GM21723 (cell line): ENCODE data around the gene RTP2.
"Not testable (repeated sequence)": the region's sequence is repeated elsewhere in the genome, so short reads cannot be mapped to it uniquely, and the experiment has no call there.

Experiments used
- ATAC-seq: cut with Tn5 transposase; IDR thresholded peaks from one replicate; pipeline ENCODE4 v1.9.1; 2021; ENCODE audit warnings: mild to moderate bottlenecking, moderate library complexity; ENCODE audit not compliant: unreplicated experiment

RTP2 gene

DNA sequence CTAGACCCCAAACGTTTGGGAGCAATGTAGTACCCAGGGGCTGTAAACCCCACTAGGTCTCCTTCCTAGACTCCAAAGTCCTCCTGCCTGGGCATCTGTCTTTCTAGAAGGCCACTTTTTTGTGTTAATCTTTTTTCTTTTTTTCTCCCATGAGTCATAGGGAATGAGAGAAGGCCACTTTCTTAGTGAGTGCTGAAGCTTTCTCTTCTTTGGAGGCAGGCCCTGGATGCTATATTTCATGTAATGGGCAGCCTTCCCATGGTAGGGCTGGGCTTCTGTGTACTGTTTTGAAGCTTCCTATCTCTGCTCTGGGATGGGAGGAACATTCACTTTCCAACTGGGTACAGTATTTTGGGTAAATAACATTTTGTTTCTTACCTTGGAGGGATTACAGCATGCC lies 15.2 kb upstream of the RTP2 start:
- no peak for ATAC-seq

DNA sequence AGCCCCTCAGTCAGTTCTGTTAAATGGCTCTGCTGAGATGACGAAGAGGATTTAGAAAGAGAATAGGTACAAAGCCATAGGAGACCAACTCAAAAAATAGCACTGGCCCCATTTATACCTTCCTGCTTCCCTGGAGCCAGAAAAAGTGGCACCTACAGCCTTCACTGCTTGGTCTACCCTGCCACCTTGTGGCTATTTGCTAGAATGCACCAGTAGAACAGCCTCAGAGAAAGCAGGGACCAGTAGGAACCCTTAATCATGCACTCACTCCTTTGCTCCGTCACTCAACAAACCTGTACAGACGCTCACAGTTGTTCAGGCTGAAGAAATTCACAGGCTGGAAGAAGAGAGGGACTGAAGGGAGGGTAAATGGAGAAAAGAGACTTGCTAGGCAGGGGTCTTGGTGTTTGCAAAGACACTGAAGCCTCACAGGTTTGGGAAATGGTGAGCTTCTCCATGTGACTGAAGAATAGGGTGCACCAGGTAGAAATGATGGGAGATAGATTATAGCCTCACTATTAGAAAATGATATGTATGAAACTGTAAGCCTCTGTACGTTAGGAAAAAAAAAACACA lies 12.1 kb upstream of the RTP2 start:
- peak; percentile 93 for ATAC-seq

DNA sequence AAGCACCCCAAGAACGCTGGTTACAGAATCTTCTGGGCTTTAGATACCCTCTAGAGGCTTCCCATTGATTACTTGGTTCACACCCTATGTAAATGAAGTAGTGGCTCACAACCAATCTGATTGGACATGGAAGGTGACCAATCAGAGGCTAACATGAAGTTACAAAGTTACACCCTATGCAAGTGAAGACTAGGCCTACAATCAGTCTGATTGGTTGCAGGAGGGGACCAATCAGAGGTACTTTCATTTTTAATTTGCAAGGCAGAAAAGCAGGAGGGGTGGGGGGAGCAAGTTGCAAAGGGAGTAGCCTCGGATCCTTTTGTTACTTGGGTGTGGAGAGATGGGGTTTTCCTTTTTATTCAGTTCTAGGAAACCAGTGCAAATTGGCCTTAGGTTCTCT lies 11.1 kb upstream of the RTP2 start:
- ATAC-seq = no peak

DNA sequence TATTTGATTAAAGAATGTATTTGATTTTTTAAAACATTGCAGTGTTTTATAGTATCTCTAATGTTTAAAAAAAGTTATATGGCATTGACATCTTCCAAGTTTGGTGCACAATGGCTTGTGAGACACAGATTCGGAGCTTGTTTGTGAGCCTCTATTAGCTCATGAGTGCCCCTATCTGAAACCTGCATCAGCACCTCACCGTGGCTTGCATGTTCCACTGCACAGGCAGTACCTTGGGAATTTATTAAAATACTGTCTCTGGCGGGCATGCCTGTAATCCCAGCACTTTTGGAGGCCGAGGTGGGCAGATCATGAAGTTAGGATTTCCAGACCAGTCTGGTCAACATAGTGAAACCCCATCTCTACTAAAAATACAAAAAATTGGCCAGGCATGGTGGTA lies 6.8 kb upstream of the RTP2 start:
- no peak for ATAC-seq

GRCh38 chr3:187708696-187709095 lies 6.3 kb upstream of the RTP2 start:
- ATAC-seq = no peak

- ATAC-seq = no peak
Measured at GRCh38 chr3:187706971-187707370, 4.6 kb upstream of the RTP2 start.

- ATAC-seq = no peak
Measured at GRCh38 chr3:187705164-187705563, 2.8 kb upstream of the RTP2 start.

DNA sequence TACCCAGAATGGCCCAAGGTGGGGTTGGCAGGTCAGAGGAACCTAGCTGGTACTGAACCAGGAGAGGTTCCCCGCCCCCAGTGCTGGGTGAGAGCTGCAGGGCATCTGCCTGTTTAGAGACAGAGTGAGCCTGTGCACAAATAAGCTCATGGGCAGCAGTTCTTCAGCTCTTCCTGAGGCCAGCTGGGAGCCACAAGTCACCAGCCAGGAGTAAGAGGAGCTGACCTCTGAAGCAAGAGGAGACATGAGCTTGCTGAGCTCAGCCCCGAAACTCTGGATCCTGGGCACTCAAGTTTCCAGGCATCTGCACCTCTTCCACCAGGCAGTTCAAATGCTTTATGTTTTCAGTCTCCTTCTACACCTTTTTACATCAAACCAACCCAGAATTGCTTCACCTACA lies 2.1 kb downstream of the RTP2 start:
- no peak for ATAC-seq

DNA sequence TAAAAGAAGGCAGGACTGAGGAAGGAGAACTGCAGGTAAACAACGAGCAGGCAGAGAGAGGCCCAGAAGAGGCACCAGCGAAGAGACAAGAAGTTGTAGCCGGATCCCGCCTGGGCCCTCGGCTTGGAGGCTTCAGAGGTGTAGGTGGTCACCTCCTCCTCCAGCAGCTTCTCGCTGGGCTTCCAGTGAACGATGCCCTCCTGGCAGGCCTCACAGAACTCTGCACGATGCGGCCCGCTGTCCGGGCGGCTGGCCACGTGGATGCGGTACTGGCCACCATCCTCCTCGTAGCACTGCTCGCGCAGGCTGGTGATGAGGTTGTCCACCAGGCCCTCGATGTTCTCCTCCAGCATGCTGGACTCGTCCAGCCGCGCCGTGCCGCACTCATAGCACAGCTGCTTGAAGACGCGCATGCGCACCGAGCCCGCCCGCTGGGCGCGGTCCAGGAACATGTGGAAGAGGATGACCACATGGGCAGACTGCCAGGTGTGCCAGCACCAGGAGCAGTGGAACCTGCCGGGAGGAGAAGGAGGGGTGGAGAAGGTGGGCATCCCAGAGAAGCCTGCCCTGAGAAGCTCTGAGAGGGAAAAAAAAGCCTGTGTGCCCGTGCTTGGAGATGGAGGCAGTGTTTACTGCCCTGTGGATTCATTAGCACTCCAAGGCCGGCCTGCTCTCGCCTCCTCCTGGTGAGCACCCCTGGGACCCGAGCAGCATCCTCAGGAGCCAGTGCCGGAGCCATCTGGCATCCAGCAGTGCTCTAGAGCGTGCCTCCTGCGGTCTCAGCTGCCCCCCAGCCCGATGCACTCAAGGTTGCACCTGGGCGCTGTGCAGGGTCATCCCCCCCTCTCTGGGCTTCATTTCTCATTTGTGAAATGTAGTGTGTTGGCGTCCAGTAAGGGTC lies 3.6 kb downstream of the RTP2 start:
- ATAC-seq = no peak

DNA sequence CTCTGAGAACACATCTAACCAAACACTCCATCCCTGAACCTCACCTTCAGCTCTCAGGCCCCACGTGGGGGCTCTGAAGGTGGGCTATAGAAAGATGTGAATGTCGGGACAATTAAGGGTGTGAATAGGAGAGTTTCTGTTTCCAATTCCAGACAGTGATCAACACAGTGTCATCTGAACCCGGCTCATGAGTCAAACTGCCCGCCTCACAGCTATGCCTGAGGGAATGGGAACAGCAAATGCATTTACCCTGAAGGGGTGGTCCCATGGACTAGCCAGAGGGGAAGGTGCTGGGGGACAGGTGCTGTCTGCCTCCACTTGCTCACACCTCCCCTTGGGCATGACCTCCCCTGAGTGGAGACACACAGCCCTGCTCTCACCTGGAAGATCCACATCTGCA lies 6.3 kb downstream of the RTP2 start:
- no peak for ATAC-seq

DNA sequence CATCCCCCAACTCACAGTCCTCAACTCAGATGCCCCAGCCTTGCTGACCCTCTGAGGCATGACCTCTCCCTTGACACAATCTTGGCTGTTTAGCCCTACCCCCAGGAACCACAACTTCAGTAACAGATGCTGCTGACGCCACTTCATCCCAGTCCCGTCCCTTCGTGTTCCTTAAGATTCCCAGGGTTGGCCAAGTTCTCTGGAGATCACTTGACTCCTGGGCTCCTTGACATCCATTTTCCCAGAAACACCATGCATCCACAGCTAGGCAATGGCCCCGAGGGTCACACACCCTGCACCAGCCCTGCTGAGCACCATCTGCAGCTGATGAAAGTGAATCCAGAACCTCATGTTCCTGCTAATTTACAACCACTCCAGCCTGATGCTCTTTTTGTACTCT lies 6.9 kb downstream of the RTP2 start:
- ATAC-seq = no peak

- no peak for ATAC-seq
Measured at GRCh38 chr3:187694801-187695200, 7.6 kb downstream of the RTP2 start.

GRCh38 chr3:187693431-187693830 lies 8.9 kb downstream of the RTP2 start:
- ATAC-seq = no peak

DNA sequence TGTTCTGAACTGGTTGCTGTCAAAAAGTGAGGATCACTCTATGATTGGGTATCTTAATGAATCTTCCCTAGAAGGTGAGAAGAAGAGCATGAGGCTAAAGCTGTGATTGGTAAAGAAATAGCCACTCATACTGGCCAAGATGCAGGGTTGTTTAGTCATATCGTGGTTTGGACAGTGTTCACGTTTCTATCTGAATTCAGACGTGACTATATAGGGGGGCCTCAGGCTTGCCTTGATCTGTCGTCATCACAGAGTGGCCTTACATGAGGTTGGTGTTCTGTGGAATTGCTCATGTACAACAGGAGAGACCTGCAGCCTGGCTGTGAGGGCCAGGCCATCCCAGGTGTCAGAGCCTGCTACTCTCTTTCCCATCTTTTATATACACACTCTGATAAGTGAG lies 12.4 kb downstream of the RTP2 start:
- no peak for ATAC-seq

- ATAC-seq = no peak
Measured at GRCh38 chr3:187686621-187687273, 15.6 kb downstream of the RTP2 start.

DNA sequence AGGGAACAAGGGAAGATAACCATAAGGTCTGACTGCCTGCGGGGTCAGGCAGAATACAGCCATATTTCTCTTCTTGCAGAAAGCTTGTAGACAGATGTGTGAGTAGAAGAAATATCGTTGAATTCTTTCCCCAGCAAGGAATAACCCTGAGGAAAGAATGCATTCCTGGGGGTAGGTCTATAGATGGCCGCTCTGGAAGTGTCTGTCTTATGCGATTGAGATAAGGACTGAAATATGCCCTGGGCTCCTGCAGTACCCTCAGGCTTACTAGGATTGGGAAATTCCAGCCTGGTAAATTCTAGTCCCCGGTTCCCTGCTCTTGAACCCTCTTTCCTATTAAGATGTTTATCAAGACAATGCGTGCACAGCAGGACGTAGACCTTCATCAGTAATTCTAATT lies 16.4 kb downstream of the RTP2 start:
- no peak for ATAC-seq

DNA sequence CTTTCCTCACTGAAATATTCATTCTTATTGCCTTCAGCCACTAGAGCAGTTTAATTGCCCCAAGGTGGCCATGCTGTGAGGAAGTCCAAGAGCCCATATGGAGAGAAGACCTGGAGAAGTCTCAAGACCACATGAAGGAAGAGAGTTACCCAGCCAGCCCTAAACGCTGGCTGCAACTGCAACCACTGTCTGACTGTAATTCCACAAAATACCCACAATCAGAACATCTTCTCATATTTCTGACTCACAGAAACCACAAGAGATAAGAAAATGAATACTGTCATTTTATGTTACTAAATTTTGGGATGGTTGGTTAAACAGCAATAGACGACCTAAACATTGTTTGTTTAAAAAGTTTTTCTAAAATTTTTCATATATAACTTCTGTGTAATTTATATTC lies 17.5 kb downstream of the RTP2 start:
- no peak for ATAC-seq

DNA sequence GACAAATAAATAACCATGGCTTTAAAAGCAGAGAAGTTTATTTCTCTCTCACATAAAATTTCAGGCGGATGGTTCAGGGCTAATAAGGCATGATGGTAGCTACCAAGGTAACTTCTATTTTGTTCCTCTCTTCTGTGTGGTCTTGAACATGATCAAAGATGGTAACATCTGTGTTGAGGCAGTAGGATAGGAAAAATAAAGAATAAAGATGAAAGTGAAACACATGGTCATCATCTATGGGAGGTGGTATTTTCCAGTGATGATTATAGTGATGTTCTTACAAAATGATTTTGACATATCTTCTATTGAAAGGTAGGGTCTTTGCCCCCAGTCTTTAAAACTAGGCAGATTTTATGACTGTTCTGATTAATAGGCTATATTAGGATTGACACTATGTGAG lies 17.9 kb downstream of the RTP2 start:
- no peak for ATAC-seq

DNA sequence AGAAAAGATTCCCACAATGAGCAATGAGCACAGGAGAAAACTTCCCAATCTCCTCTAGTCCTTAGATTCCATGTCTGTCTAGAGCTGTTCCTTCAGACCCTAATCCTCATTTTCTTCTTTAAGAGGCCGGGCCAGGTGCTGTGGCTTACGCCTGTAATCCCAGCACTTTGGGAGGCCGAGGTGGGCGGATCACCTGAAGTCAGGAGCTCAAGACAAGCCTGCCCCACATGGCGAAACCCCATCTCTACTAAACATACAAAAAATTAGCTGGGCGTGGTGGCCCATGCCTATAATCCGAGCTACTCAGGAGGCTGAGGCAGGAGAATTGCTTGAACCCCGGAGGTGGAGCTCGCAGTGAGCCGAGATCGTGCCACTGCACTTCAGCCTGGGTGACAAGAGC lies 20.6 kb downstream of the RTP2 start:
- not testable (repeated sequence) for ATAC-seq

DNA sequence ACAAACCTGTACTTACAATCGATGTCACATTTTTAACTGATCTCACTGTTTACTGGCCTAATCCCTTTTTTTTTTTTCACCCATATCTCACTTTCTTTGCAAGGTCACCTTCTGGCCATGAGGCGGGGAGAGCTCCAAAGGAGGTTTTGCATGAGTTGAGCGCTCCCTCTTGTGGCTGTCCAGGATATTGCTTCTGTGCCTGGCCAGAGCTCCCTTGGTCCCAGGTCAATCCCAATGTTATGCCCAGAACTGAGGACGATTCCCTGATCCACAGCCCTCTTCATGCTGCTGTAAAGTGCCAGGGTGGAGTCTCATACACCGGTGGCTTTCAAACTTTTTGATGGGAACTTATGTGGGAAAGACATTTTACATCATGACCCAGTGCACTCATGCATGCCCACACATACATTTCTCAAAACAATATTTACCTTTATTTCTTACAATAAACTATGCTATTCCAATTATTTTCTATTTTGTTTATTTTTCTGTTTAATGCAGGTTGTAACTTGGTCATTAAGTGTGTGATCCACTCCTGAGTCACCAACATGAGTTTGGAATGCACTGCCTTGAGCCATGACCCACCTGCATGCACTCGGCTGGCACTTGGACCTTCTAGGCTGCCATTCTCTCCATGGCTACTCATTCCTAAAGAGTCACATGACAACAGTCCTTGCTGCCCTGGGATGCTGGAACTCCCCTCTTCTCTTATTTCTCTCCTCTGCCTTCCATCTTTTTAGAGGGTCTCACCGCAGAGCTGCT lies 22.5 kb downstream of the RTP2 start:
- peak; percentile 86 for ATAC-seq

DNA sequence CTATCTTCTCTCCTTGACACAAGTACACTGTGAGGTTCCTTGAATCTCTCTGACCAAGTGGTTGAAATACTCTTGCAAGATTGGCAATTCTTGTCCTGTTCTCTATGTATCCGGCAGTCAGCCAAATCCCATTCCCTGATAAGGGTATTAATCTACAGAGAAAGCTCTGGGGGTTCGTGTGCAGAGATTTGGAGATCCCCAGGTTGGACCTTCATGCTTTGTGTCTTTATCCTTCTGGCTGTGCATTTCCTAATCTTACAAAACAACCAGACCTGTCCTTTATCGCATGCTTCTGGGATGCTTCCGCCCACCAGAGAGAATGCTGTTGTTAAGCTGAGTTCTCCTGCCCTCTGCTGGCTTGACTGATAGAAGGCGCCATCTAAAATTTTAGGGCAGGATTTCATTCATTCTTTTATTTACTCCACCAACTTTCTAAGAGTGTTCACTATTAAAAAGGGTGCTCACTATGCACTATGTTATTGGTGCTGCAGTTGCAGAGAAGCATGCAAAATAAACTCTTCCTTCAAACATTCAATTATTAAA lies 23.6 kb downstream of the RTP2 start:
- ATAC-seq = no peak
